ENCODE results near the gene FOXO3. TPM values are rescaled to one million over a fixed set of nuclear protein-coding genes. Genes with fewer than 3 reads are reported as not detected.

FOXO3 gene
- total RNA-seq, 1 experiment from 2014 or later: 22.1 TPM

- no peak overlapping the region for H4K91ac ChIP-seq (ENCODE audit: insufficient read length, low read depth, low read length)
- no peaks in the 10 kb centered on the region for H3K79me1 ChIP-seq (ENCODE audit: insufficient read depth, low read depth, low read length, poor library complexity, severe bottlenecking)
- no peaks in the 10 kb centered on the region for H3K9me3 ChIP-seq (ENCODE audit: control insufficient read depth, low read depth, low read length)
- no peak overlapping the region for H2AFZ ChIP-seq (ENCODE audit: low read length)
- peaks cover 3% of the 10 kb centered on the region; the same call in 1 of the 2 replicates for H3K27me3 ChIP-seq (ENCODE audit: insufficient read depth, low read length)
- no peaks in the 10 kb centered on the region for H3K4me1 ChIP-seq (ENCODE audit: insufficient read depth, low read length)
- H2BK120ac ChIP-seq (ENCODE audit: low read depth, low read length, poor library complexity, severe bottlenecking): no peak overlapping the region
- H3K56ac ChIP-seq (ENCODE audit: insufficient read length, low read depth, low read length): no peak overlapping the region
- no peak for TF ChIP-seq CTCF (conservative IDR thresholded peaks at IDR 0.05)
- no peak overlapping the region for H4K5ac ChIP-seq (ENCODE audit: insufficient read length, low read depth, low read length)
- WGBS (ENCODE audit: extremely low coverage, insufficient read length, low lambda C conversion rate): no CpG with 5 or more reads among the region's 8 CpGs
- Mint-ChIP-seq H3K36me3 (ENCODE audit: insufficient read depth in 1 of 3, low read depth in 3 of 3) (peaks cover 7 to 8% (median 7%) of the 10 kb centered on the region in 3 experiments; a peak in 6 of 7 replicates), H3K4me1 (peaks cover 30 to 35% of the 10 kb centered on the region in 2 experiments), H3K4me3 (peak overlapping the region; percentile 77 to 95), H3K27ac (no peak overlapping the region), H3K27me3 (ENCODE audit: low read depth) (peaks cover 40% of the 10 kb centered on the region), H3K9me3 (peaks cover 0 to 2% of the 10 kb centered on the region in 2 experiments; a peak in 3 of 5 replicates)
- no peak overlapping the region for H2BK20ac ChIP-seq (ENCODE audit: low read depth, low read length, poor library complexity, severe bottlenecking)
- H2BK5ac ChIP-seq (ENCODE audit: insufficient read length, low read length): no peak overlapping the region
- H3K23me2 ChIP-seq (ENCODE audit: insufficient read length, low read depth, low read length, poor library complexity, severe bottlenecking): peaks cover 18% of the 10 kb centered on the region
- H3K9ac ChIP-seq (ENCODE audit: extremely low read depth, insufficient read length, low read length): no peak overlapping the region
- no peak overlapping the region for H3K4me2 ChIP-seq (ENCODE audit: insufficient read depth, insufficient read length, low read length)
- H2BK12ac ChIP-seq (ENCODE audit: insufficient read length, low read depth, low read length): no peak overlapping the region
- H3K14ac ChIP-seq (ENCODE audit: insufficient read depth, low read length): no peak overlapping the region
- no peak overlapping the region for H3K18ac ChIP-seq (ENCODE audit: insufficient read length, low read depth, low read length)
- H3T11ph ChIP-seq (ENCODE audit: low read length): no peak overlapping the region
- H4K8ac ChIP-seq (replicated peaks; ENCODE audit: insufficient read length, low read depth, low read length): no peak overlapping the region
- H4K20me1 ChIP-seq (ENCODE audit: control insufficient read depth, insufficient read depth, insufficient read length): peaks cover 2% of the 10 kb centered on the region
- H3K4ac ChIP-seq (ENCODE audit: low read depth, low read length): no peak overlapping the region
- no peak overlapping the region for H3K23ac ChIP-seq (ENCODE audit: insufficient read length, low read depth, low read length)
- no peak overlapping the region for H2BK15ac ChIP-seq (ENCODE audit: low read depth, low read length)
- peaks cover 11% of the 10 kb centered on the region; the same call in 1 of the 2 replicates for H3K79me2 ChIP-seq (ENCODE audit: insufficient read depth, low read length)
- H2AK5ac ChIP-seq (ENCODE audit: insufficient read length, low read length): no peak overlapping the region
- DNase-seq: no peak
- H3K27ac ChIP-seq (ENCODE audit: insufficient read length, low read depth, low read length): no peak overlapping the region
Observed at GRCh38 chr6:108563292-108563691, 2.6 kb downstream of the FOXO3 start.
